A549 (cell line): ENCODE data around the gene SNX25. TPM values are rescaled to one million over a fixed set of nuclear protein-coding genes. Genes with fewer than 3 reads are reported as not detected.

Source experiments
- ATAC-seq, 2 experiments: fragments of 200-7000 bp in 1 of 2; fragments of >200 bp in 1 of 2; cut with Nextera tagmentation in 1 of 2; cut with Tn5 transposase in 1 of 2; 3 replicates each; pipeline versions ENCODE4 v1.8.0 to v1.9.1; 2018 to 2020; ENCODE audit warnings: mild to moderate bottlenecking in 1 of 2, moderate library complexity in 1 of 2
- CTCF ChIA-PET: fragments of 300-600 bp; sonication (Branson Sonifier 250); formaldehyde crosslinking; extraction: SDS; loops from one replicate; lab custom pipeline; 2021; ENCODE audit warnings: antibody characterized with exemption, inconsistent platforms; lab: Yijun Ruan, JAX
- POLR2A ChIA-PET: fragments of 350-600 bp; formaldehyde crosslinking; extraction: SDS; loops from one replicate; lab custom pipeline; 2021; ENCODE audit warnings: antibody characterized with exemption, inconsistent platforms; lab: Yijun Ruan, JAX
- DNase-seq, 2 experiments: peaks; one replicate each; pipeline versions ENCODE4 v3.0.0 to v3.0.0-alpha.2; 2011 to 2016; ENCODE audit warnings: low read depth in 1 of 2, low spot score in 1 of 2
- FAIRE-seq: peaks from 2 replicates; lab custom pipeline; 2011; peaks lifted over from hg19 to GRCh38; lab: Jason Lieb, UNC
- H3K27ac ChIP-seq, 2 experiments: fragments of >200 bp; sonication (Bioruptor Twin); formaldehyde crosslinking; 3 replicates each; pipeline ENCODE4 v1.5.1; 2016 to 2017
- H3K4me1 ChIP-seq: fragments of >200 bp; sonication (Bioruptor Twin); formaldehyde crosslinking; 3 replicates; pipeline ENCODE4 v1.6.1; 2016
- H3K4me2 ChIP-seq: fragments of >200 bp; sonication (Bioruptor Twin); formaldehyde crosslinking; 3 replicates; pipeline ENCODE4 v1.6.1; 2016
- H3K4me3 ChIP-seq: fragments of >200 bp; sonication (Bioruptor Twin); formaldehyde crosslinking; 3 replicates; pipeline ENCODE4 v1.5.1; 2016
- H3K9me3 ChIP-seq: fragments of >200 bp; sonication (Bioruptor Twin); formaldehyde crosslinking; 3 replicates; pipeline ENCODE4 v1.6.1; 2016
- BHLHE40 ChIP-seq: IDR thresholded peaks from 2 replicates; pipeline ENCODE4 v1.6.1; 2012; ENCODE audit warnings: low read depth, low read length, inconsistent platforms
- CBX2 ChIP-seq: fragments of 200-600 bp; sonication (generic); IDR thresholded peaks from 2 replicates; pipeline ENCODE4 v1.6.1; 2016; ENCODE audit warnings: low read depth, mild to moderate bottlenecking, borderline replicate concordance
- CEBPB ChIP-seq, 2 experiments: fragments of >200 bp in 1 of 2; sonication (Bioruptor Twin) in 1 of 2; formaldehyde crosslinking in 1 of 2; IDR thresholded peaks; 2 replicates each; pipeline ENCODE4 v1.6.1; 2012 to 2016
- EHF ChIP-seq: fragments of 250-450 bp; sonication (Bioruptor Pico); IDR thresholded peaks from 2 replicates; pipeline ENCODE4 v1.5.0; 2020; ENCODE audit warnings: mild to moderate bottlenecking
- GATA3 ChIP-seq: IDR thresholded peaks from 2 replicates; pipeline ENCODE4 v1.6.1; 2012; ENCODE audit warnings: borderline replicate concordance
- HDAC2 ChIP-seq: fragments of 200-600 bp; sonication (generic); IDR thresholded peaks from 2 replicates; pipeline ENCODE4 v1.6.1; 2016
- HEYL ChIP-seq: fragments of 250-450 bp; sonication (Bioruptor Pico); IDR thresholded peaks from 2 replicates; pipeline ENCODE4 v1.8.0; 2021; ENCODE audit warnings: mild to moderate bottlenecking, moderate library complexity
- HOXA7 ChIP-seq: fragments of 250-450 bp; sonication (Bioruptor Pico); IDR thresholded peaks from 2 replicates; pipeline ENCODE4 v1.5.0; 2020; ENCODE audit warnings: mild to moderate bottlenecking, moderate library complexity
- JUN ChIP-seq, 2 experiments: fragments of >200 bp; sonication (Bioruptor Twin); formaldehyde crosslinking; IDR thresholded peaks; 2 replicates in 1 of 2; 3 replicates in 1 of 2; pipeline ENCODE4 v1.6.1; 2016 to 2017
- KDM5A ChIP-seq: fragments of 200-600 bp; sonication (generic); IDR thresholded peaks from 2 replicates; pipeline ENCODE4 v1.6.1; 2016; ENCODE audit warnings: antibody characterized with exemption, mild to moderate bottlenecking
- MAFK ChIP-seq: fragments of 450-650 bp; IDR thresholded peaks from 2 replicates; pipeline ENCODE4 v1.6.1; 2014; ENCODE audit not compliant: partially characterized antibody
- MAZ ChIP-seq: fragments of 150-350 bp; IDR thresholded peaks from 2 replicates; pipeline ENCODE4 v1.6.1; 2014; ENCODE audit warnings: antibody characterized with exemption, low read depth, low read length, borderline replicate concordance
- POLR2A ChIP-seq: IDR thresholded peaks from 2 replicates; pipeline ENCODE4 v1.6.1; 2012; ENCODE audit warnings: mild to moderate bottlenecking, low read length
- RNF2 ChIP-seq: fragments of 200-600 bp; sonication (generic); IDR thresholded peaks from 2 replicates; pipeline ENCODE4 v1.6.1; 2016; ENCODE audit warnings: low read depth, mild to moderate bottlenecking, antibody characterized with exemption, moderate library complexity, borderline replicate concordance
- SMC3 ChIP-seq: fragments of >200 bp; sonication (Bioruptor Twin); formaldehyde crosslinking; IDR thresholded peaks from 3 replicates; pipeline ENCODE4 v1.6.1; 2018; ENCODE audit warnings: inconsistent platforms
- TFCP2L1 ChIP-seq: fragments of 250-450 bp; sonication (Bioruptor Pico); IDR thresholded peaks from 2 replicates; pipeline ENCODE4 v1.5.0; 2021; ENCODE audit warnings: mild to moderate bottlenecking
- TP53 ChIP-seq: fragments of 250-450 bp; sonication (Bioruptor Pico); IDR thresholded peaks from 2 replicates; pipeline ENCODE4 v1.5.0; 2021; ENCODE audit warnings: mild to moderate bottlenecking, moderate library complexity
- ZC3H11A ChIP-seq: fragments of 450-650 bp; IDR thresholded peaks from 2 replicates; pipeline ENCODE4 v1.6.1; 2014; ENCODE audit warnings: antibody characterized with exemption, mild to moderate bottlenecking
- ZFP36 ChIP-seq: fragments of 450-650 bp; IDR thresholded peaks from 2 replicates; pipeline ENCODE4 v1.6.1; 2014; ENCODE audit warnings: borderline replicate concordance; ENCODE audit not compliant: partially characterized antibody
- ZNF302 ChIP-seq: fragments of 250-450 bp; sonication (Bioruptor Pico); IDR thresholded peaks from 2 replicates; pipeline ENCODE4 v1.9.0; 2021; ENCODE audit warnings: inconsistent platforms, mild to moderate bottlenecking, moderate library complexity
- ZSCAN20 ChIP-seq: fragments of 250-450 bp; sonication (Bioruptor Pico); IDR thresholded peaks from 2 replicates; pipeline ENCODE4 v1.8.0; 2022; ENCODE audit warnings: mild to moderate bottlenecking, moderate library complexity
- WGBS: methylation state at CpG from one replicate; pipeline ENCODE4 v1.1.6; 2017; ENCODE audit errors: missing lambda C conversion rate; 5-methylcytosine and 5-hydroxymethylcytosine counted together
- polyA plus RNA-seq, 4 experiments: library from polyadenylated mRNA; depleted of rRNA in 3 of 4; stranded (reverse); fragments of >200 nt; fragmentation: RNase III in 1 of 4; extraction: RNeasy Plus Mini Kit Qiagen cat#74134 plus additional on column Dnase treatment in 1 of 4; gene quantifications; 2 replicates in 3 of 4; 3 replicates in 1 of 4; pipeline ENCODE4 v1.2.3, GENCODE V29; 2011 to 2017
- TF ChIP-seq, protein P1 (sequence below): IDR thresholded peaks from 2 replicates; pipeline ENCODE4 v1.6.1; 2012
- TF ChIP-seq, protein P2 (sequence below): IDR thresholded peaks from 2 replicates; pipeline ENCODE4 v1.6.1; 2012
- TF ChIP-seq, protein P3 (sequence below): IDR thresholded peaks from 2 replicates; pipeline ENCODE4 v1.6.1; 2012; ENCODE audit warnings: low read depth, borderline replicate concordance
- TF ChIP-seq, protein P4 (sequence below): fragments of 150-350 bp; IDR thresholded peaks from 2 replicates; pipeline ENCODE4 v1.6.1; 2014; ENCODE audit warnings: low read depth, mild to moderate bottlenecking, low read length
- TF ChIP-seq, protein P5 (sequence below): fragments of 250-450 bp; sonication (Bioruptor Pico); IDR thresholded peaks from 2 replicates; pipeline ENCODE4 v1.5.0; 2020; ENCODE audit warnings: low read depth, mild to moderate bottlenecking, moderate library complexity
- TF ChIP-seq, protein P6 (sequence below): fragments of >200 bp; sonication (Bioruptor Twin); formaldehyde crosslinking; IDR thresholded peaks from 2 replicates; pipeline ENCODE4 v1.6.1; 2016

Gene SNX25
- polyA plus RNA-seq, 2 of the 4 experiments (the other 2 are of a cell fraction), result 10.1 to 13.0 TPM

DNA sequence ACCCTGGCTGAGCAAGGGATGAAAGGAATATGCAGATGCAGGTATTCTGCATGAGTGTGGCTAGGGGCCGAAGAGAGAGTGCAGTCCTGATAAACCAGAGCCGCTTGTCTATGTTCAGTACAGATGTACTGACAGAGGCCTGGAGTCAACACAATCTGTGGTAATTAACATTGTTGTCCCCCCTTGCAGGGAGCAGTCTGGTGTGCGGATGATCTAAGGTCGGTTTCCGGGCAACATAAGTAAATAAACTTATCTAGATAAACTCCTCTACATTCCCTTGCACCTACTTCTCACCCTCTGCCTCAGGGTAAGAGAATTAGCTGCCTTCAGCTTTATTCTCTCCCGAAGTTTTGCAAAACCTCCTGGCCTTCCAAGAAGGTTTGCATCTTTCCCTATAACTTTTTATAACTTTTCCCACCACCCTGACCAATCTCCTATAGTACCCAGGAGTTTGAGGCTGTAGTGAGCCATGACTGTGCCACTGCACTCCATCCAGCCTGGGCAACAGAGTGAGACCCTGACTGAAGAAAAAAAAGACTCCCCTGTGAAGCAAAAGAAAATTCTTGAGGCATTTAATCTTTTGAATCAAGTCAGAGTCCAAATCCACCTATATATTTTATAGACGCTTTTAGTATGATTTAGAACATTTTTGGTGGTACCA lies 26.6 kb downstream of the SNX25 start (continued):
- TF ChIP-seq CBX2 (no peak), TFCP2L1 (CRISPR knock-in tag) (no peak)

DNA sequence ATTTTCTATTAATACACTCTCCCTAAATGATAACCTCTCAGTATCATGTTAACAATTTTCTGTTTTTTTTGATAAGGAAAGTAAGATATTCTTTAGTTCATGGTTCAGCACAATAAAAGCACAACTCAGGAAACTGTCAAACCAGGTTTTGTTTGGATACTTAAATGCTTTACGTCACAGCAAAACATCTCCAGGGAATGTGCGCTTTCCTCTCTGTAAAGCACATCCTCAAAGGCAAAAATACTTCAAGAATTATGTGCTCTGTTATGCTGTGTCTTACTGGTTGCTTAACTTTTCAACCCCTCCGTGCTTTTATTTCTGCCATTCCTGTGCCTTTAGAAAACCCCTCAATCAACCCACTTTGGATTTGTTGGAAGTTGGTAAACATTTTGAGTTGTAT lies 27.8 kb downstream of the SNX25 start:
- ChIA-PET POLR2A (no interaction called here), CTCF (no interaction called here)
- Histone ChIP-seq H3K4me3 (no peak overlapping the region), H3K9me3 (no peaks in the 10 kb centered on the region), H3K4me2 (no peak overlapping the region), H3K27ac (no peak overlapping the region), H3K4me1 (peaks cover 6% of the 10 kb centered on the region; the same call in 1 of the 3 replicates)
- TF ChIP-seq, protein P1, sequence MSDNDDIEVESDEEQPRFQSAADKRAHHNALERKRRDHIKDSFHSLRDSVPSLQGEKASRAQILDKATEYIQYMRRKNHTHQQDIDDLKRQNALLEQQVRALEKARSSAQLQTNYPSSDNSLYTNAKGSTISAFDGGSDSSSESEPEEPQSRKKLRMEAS, result no peak
- TF ChIP-seq, protein P2, sequence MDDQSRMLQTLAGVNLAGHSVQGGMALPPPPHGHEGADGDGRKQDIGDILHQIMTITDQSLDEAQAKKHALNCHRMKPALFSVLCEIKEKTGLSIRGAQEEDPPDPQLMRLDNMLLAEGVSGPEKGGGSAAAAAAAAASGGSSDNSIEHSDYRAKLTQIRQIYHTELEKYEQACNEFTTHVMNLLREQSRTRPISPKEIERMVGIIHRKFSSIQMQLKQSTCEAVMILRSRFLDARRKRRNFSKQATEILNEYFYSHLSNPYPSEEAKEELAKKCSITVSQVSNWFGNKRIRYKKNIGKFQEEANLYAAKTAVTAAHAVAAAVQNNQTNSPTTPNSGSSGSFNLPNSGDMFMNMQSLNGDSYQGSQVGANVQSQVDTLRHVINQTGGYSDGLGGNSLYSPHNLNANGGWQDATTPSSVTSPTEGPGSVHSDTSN, result no peak
- TF ChIP-seq POLR2A, result no peak
- no peak for TF ChIP-seq HDAC2
- TF ChIP-seq ZC3H11A, result no peak
- TF ChIP-seq SMC3, result no peak
- no peak for TF ChIP-seq MAFK
- TF ChIP-seq GATA3, result no peak
- no peak for TF ChIP-seq ZFP36
- TF ChIP-seq BHLHE40, result no peak
- no peak for TF ChIP-seq HEYL (CRISPR knock-in tag)
- TF ChIP-seq, protein P3, sequence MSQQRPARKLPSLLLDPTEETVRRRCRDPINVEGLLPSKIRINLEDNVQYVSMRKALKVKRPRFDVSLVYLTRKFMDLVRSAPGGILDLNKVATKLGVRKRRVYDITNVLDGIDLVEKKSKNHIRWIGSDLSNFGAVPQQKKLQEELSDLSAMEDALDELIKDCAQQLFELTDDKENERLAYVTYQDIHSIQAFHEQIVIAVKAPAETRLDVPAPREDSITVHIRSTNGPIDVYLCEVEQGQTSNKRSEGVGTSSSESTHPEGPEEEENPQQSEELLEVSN, result no peak
- no peak for TF ChIP-seq RNF2
- TF ChIP-seq HOXA7, result no peak
- no peak for TF ChIP-seq JUN (IDR thresholded peaks at IDR 0.05)
- TF ChIP-seq, protein P4, sequence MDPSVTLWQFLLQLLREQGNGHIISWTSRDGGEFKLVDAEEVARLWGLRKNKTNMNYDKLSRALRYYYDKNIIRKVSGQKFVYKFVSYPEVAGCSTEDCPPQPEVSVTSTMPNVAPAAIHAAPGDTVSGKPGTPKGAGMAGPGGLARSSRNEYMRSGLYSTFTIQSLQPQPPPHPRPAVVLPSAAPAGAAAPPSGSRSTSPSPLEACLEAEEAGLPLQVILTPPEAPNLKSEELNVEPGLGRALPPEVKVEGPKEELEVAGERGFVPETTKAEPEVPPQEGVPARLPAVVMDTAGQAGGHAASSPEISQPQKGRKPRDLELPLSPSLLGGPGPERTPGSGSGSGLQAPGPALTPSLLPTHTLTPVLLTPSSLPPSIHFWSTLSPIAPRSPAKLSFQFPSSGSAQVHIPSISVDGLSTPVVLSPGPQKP, result no peak
- TF ChIP-seq ZNF302, result no peak
- FAIRE-seq, result no peak
- no peak for DNase-seq
- WGBS, result 84% methylated on average over 3 of the region's 3 CpGs
- ATAC-seq, result no peak

DNA sequence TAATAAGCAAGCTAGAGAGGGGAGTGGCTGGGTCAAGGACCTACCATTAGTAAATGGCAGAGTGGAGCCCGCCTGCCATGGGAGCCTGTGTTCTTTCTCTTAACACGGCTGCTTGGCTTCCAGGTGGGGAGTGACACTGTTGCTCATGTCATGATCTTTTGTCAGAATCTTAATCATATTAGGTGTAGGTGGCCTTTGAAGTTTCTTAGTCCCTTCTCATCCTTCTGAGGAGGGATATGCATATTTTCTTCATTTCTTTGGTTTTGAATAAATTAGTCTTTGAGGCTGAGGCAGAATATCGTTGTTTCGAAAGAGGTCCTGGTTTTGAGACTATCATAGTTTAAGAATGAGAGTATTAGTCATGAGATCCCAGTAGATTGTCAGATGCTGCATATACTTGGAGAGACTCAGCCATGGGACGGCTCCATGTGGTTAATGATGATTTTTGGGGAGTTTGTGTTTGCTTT lies 28.9 kb downstream of the SNX25 start:
- no peak overlapping the region for H3K27ac ChIP-seq
- H3K9me3 ChIP-seq, result no peaks in the 10 kb centered on the region
- FAIRE-seq (no peak), ATAC-seq (no peak)
- H3K4me2 ChIP-seq, result no peak overlapping the region
- WGBS, result 85% methylated on average over 5 of the region's 5 CpGs
- POLR2A ChIA-PET, result no interaction called here
- no peak for TF ChIP-seq ZSCAN20 (CRISPR knock-in tag)
- TF ChIP-seq TP53, result no peak
- TF ChIP-seq, protein P2, result no peak
- no peak for TF ChIP-seq MAZ
- TF ChIP-seq EHF, result no peak
- TF ChIP-seq, protein P5, sequence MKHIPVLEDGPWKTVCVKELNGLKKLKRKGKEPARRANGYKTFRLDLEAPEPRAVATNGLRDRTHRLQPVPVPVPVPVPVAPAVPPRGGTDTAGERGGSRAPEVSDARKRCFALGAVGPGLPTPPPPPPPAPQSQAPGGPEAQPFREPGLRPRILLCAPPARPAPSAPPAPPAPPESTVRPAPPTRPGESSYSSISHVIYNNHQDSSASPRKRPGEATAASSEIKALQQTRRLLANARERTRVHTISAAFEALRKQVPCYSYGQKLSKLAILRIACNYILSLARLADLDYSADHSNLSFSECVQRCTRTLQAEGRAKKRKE, result no peak
- no peak for TF ChIP-seq TFCP2L1 (CRISPR knock-in tag)
- TF ChIP-seq, protein P6, sequence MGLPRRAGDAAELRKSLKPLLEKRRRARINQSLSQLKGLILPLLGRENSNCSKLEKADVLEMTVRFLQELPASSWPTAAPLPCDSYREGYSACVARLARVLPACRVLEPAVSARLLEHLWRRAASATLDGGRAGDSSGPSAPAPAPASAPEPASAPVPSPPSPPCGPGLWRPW, result no peak
- TF ChIP-seq CEBPB (IDR thresholded peaks at IDR 0.05), result no peak
- TF ChIP-seq KDM5A, result no peak
- TF ChIP-seq HDAC2, result no peak
- TF ChIP-seq, all 56 proteins: peak for 0
- H3K4me3 ChIP-seq, result no peak overlapping the region
- H3K4me1 ChIP-seq, result peaks cover 14% of the 10 kb centered on the region; the same call in 2 of the 3 replicates
- CTCF ChIA-PET, result no interaction called here
- no peak for DNase-seq
